GM18511 (cell line): ENCODE measurements around the gene BNIP5.

Source experiments
- ATAC-seq: cut with Tn5 transposase; IDR thresholded peaks from one replicate; pipeline ENCODE4 v1.9.1; 2021; ENCODE audit warnings: mild to moderate bottlenecking, moderate library complexity; ENCODE audit not compliant: unreplicated experiment

Gene BNIP5

GRCh38 chr6:36336779-36337241 is at the start of gene BNIP5:
BNIP5 (minus strand) TSS chr6:36336888; CDS start chr6:36330690, 6,198 bp downstream.
- no peak for ATAC-seq

DNA sequence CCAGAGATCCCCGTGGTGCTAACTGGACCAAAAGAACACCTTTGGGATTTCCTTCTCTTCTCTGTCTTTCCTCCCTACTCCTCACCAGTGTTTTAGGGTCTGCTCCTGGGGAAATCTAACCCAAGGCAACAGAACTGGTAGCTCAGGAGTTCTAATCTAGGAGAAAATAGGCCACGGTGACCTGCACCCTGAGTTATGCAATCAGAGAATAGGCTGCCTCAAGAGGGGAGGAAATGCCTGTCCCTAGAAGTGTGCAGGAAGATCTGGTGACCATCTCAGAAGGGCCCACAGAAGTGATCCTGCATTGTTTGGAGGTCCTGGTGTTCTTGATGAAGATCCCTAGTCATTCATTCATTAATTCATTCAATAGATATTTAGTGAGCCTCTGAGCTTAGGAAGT is 47.4 kb upstream of the BNIP5 start:
- no peak for ATAC-seq

GRCh38 chr6:36383606-36384005 is 46.9 kb upstream of the BNIP5 start:
- ATAC-seq: no peak

DNA sequence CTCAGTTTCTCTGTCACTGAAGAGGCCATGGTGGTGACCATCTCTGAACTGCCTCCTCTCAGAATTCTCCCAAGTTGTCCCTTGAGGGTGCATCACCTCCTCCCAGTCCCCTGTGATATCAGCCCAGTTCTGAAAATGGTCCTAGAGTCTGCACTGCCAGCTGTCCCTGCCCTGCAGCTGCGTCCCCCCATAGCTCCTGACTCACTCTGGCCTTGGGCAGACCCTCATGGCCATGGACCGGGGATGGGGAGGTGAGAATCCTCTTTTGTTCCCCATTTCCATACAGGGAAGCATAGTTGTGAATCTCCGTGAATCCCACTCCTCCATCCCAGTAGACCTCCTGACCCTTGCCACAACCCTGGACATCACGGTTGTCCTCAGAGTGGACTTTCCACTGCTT is 46.3 kb upstream of the BNIP5 start:
- no peak for ATAC-seq

GRCh38 chr6:36381502-36382389 is 45.1 kb upstream of the BNIP5 start:
- ATAC-seq: no peak

GRCh38 chr6:36380166-36380565 is 43.5 kb upstream of the BNIP5 start:
- no peak for ATAC-seq

DNA sequence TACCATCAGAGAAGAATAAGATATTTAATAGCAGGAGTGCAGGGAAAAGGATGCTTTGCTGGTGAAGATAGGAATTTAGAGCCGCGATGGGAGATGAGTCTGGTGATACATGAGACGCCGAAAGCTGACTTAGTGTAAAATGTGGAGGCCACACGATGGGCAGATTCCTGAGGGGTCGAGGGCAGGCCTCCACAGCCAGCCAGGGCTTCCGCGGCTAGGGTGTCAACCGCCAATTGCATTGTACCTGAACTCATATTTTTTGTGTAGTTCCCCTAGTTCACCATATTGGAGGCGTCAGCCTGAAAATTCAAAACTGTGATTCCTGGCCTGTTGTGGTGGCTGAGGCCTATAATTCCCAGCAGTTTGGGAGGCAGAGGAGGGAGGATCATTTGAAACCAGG is 42.2 kb upstream of the BNIP5 start:
- ATAC-seq: no peak

DNA sequence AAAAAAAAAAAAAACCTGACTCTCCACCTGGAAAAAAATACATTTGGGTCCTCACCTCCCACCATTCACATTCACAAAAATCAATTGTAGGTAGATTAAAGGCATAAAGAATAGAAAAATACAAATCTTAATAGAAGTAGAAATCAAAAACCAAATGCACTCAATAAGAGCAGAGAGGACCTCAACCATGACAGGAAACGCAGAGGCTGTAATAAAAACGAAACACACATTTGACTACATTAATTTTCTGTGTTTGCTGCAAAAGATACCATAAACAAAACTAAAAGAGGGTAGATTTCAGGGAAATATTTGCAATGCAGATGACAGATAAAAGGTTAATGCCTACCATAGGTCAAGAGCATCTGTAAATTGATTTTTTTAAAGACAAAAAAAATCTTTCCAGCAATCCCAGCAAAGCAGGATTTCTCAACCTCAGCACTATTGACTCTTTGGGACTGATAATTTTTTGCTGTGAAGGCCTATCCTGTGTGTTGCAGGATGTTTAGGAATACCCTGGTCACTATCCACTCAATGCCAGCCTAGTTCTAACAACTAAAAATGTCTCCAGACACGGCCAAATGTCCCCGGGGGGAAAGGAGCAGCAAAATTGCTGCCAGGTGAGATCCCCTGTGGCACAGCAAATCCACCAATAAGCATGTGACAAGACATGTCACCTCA is 41.7 kb upstream of the BNIP5 start:
- ATAC-seq: no peak

DNA sequence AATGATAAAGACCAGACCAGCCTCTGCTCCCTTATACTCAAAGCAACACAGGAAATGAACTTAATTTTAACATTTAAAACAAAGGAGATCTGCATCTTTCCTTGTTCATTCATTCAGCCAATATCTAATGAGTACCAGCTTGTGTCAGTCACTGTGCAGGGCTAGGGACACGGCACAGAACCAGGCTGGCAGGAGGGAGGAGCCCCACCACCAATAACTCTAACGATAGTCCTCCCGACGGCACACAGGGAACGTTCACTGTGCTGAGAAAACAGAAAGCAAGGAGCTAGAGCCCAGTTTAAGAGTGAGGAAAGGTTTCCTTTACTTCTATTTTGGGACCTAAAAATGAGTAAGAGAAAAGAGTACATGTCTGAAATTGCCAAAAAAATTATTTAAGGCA is 40.9 kb upstream of the BNIP5 start:
- no peak for ATAC-seq

- ATAC-seq: no peak
Observed at GRCh38 chr6:36376742-36377141, 40.1 kb upstream of the BNIP5 start.

GRCh38 chr6:36376183-36376582 is 39.5 kb upstream of the BNIP5 start:
- no peak for ATAC-seq

- ATAC-seq: no peak
Observed at GRCh38 chr6:36375644-36376155, 39.0 kb upstream of the BNIP5 start.

- no peak for ATAC-seq
Observed at GRCh38 chr6:36374972-36375371, 38.3 kb upstream of the BNIP5 start.

GRCh38 chr6:36374194-36374593 is 37.5 kb upstream of the BNIP5 start:
- ATAC-seq: no peak

GRCh38 chr6:36373368-36374019 is 36.8 kb upstream of the BNIP5 start:
- no peak for ATAC-seq

DNA sequence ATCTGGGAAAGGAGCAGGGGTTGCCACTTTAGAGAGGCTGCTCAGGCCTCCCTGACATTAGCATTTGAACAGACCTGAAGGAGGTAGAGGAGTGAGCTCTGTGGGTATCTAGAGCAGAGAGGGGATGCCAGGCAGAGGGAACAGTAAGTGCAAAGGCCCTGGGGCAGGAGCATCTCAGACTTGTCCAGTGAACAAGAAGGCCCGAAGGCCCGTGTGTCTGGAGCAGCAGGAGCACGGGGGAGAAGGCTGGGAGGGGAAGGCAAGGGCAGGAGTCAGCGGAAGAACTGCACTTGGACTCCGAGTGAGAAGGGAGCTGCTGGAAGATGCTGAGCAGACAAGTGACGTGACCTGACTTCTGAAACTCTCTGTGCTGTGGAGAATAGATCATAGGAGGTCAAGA is 35.4 kb upstream of the BNIP5 start:
- ATAC-seq: no peak

DNA sequence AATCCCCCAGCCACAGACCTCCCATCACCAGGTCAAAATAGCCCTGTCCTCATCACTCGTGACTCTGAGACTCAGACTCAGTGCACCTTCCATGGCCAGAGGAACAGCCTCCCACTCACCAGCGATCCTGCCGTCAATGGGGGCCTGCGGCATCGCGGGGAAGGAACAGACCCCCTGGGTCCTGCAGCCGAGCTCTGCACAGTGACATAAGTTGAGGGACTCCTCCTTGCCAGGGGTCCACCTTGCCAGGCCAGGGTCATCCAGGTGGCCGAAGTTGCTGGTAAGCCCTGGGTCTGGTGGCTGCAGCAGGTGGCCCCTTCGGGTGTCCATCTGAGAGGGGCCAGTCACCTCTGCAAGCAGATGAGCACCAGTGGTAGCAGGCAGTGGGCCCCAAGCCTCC is 34.5 kb upstream of the BNIP5 start:
- no peak for ATAC-seq

DNA sequence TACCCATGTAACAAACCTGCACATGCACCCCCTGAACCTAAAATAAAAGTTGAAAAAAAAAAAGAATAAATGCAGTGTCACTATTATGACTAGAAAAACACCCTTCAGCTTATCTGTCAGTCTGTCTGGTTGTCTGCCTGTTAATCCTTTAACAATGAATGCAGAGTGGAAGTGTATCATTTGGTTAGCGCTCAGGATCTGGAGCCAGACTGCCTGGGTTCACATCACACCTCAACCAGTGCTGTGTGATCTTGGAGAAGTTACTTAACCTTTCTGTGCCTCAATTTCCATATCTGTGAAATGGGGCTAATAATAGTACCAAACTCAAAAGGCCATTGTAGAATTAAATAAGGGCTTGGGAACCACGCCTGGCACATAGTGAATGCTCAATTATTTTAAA is 34.0 kb upstream of the BNIP5 start:
- ATAC-seq: no peak

DNA sequence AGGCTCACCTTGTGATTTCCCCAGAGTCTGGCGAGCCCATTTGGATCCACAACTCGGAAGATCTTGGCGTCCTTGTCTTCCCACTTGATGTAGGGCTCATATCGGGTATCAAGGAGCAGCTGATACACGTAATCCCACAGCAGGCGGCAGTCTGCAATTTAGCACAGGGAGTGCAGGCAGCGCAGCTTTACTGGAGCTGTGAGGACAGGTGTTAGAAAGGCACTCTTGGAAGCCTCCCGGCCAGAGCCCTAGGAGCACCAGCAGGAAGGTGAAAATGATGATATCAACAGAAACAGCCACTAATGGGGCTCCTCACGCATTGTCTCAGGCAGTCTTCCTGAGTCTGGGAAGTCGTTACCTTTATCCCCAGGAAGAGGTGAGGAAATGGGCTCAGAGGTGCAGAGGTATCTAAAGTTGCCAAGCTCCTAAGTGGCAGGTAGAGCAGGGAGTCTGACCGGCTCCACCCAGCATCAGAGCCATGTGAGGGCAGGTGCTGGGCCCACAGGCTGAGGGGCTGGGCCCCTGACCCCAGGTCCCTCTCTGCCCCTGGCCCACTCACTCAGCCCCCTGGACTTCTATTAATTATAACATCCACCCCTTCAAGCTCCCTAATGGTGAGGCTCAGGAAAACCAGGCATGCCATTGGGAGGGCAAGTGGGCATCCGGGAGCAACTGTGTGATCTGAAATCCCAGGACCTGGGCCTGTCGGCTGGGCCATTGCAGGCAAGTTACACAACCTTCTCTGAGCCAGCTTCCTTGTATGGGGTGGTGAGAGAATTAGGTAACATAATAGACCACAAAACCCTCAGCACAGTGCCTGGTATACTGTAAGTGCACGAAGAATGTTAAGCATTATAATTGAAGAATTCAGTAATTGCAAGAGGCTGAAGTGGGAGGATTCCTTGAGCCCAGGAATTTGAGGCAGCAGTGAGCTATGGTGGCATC is 32.5 kb upstream of the BNIP5 start:
- no peak for ATAC-seq

GRCh38 chr6:36368421-36368820 is 31.7 kb upstream of the BNIP5 start:
- no peak for ATAC-seq
